Immature natural killer cell (primary cell): ENCODE measurements around the gene KAT5. TPM values are rescaled to one million over a fixed set of nuclear protein-coding genes. Genes with fewer than 3 reads are reported as not detected.
A peak's percentile ranks its signal among the peaks of the same experiment; 100 is the strongest.
"Not testable (repeated sequence)": the region's sequence is repeated elsewhere in the genome, so short reads cannot be mapped to it uniquely, and the experiment has no call there.

Experiments
- DNase-seq, 3 donors: peaks; one replicate each; pipeline ENCODE4 v3.0.0; 2022; ENCODE audit warnings: mixed read lengths in 1 of 3
- H3K27ac Mint-ChIP-seq, 6 donors: one replicate each; pipeline ENCODE4 v1.8.0; 2020; ENCODE audit warnings: mixed read lengths in 6 of 6, mild to moderate bottlenecking in 5 of 6, inconsistent platforms in 4 of 6, moderate library complexity in 3 of 6
- H3K27me3 Mint-ChIP-seq, 3 donors: one replicate each; pipeline ENCODE4 v1.8.0; 2020 to 2021; ENCODE audit warnings: low read depth in 3 of 3, mild to moderate bottlenecking in 3 of 3, mixed read lengths in 3 of 3, moderate library complexity in 3 of 3, inconsistent platforms in 1 of 3
- H3K36me3 Mint-ChIP-seq, 3 donors: one replicate each; pipeline ENCODE4 v1.8.0; 2020; ENCODE audit warnings: mixed read lengths in 3 of 3, inconsistent platforms in 2 of 3, mild to moderate bottlenecking in 2 of 3
- H3K4me1 Mint-ChIP-seq, 2 donors: one replicate each; pipeline ENCODE4 v1.8.0; 2020; ENCODE audit warnings: inconsistent platforms in 2 of 2, mild to moderate bottlenecking in 2 of 2, mixed read lengths in 2 of 2, moderate library complexity in 1 of 2
- H3K4me3 Mint-ChIP-seq, 5 donors: one replicate each; pipeline ENCODE4 v1.8.0; 2020; ENCODE audit warnings: mild to moderate bottlenecking in 5 of 5, mixed read lengths in 5 of 5, inconsistent platforms in 3 of 5, moderate library complexity in 3 of 5
- H3K9me3 Mint-ChIP-seq, 6 donors: one replicate each; pipeline ENCODE4 v1.8.0; 2020; ENCODE audit warnings: mild to moderate bottlenecking in 6 of 6, mixed read lengths in 6 of 6, inconsistent platforms in 4 of 6, moderate library complexity in 3 of 6
- polyA plus RNA-seq, 3 donors: library from polyadenylated mRNA; unstranded; fragments of 300-500 nt; fragmentation: Illumina TruSeq; gene quantifications; one replicate each; pipeline ENCODE4 v1.2.3, GENCODE V29; 2021

Gene KAT5
- polyA plus RNA-seq, 3 donors from 2014 or later, result 41.8 to 49.4 (median 47.7) TPM

- Mint-ChIP-seq H3K9me3 (no peaks in the 10 kb centered on the region), H3K4me1 (peaks cover 33 to 41% of the 10 kb centered on the region in 2 donors), H3K36me3 (peaks cover 12 to 33% (median 13%) of the 10 kb centered on the region in 3 donors), H3K27me3 (peaks cover 9 to 21% (median 10%) of the 10 kb centered on the region in 3 donors), H3K27ac (peak overlapping the region in 4 of 6 donors; percentile 40 to 79 (median 68)), H3K4me3 (peak overlapping the region in 2 of 5 donors; percentile 12 to 14)
- no peak for DNase-seq
Observed at GRCh38 chr11:65714433-65714832, 2.4 kb downstream of the KAT5 start.

GRCh38 chr11:65716302-65716701 lies 4.2 kb downstream of the KAT5 start:
- Mint-ChIP-seq H3K4me1 (peaks cover 44 to 49% of the 10 kb centered on the region in 2 donors), H3K27me3 (peaks cover 9 to 25% (median 10%) of the 10 kb centered on the region in 3 donors), H3K36me3 (peaks cover 12 to 33% (median 13%) of the 10 kb centered on the region in 3 donors), H3K27ac (peak overlapping the region in 3 of 6 donors; percentile 31 to 61 (median 39)), H3K9me3 (no peaks in the 10 kb centered on the region), H3K4me3 (peak overlapping the region in 1 of 5 donors; percentile 29)
- DNase-seq, result no peak

- no peak for DNase-seq
- H3K36me3 Mint-ChIP-seq, result peaks cover 12 to 33% (median 13%) of the 10 kb centered on the region in 3 donors
- no peaks in the 10 kb centered on the region for H3K9me3 Mint-ChIP-seq
- H3K4me3 Mint-ChIP-seq, result peak overlapping the region in 1 of 5 donors; percentile 30
- peak overlapping the region in 2 of 6 donors; percentile 23 to 39 for H3K27ac Mint-ChIP-seq
- peaks cover 5 to 19% (median 7%) of the 10 kb centered on the region in 3 donors for H3K27me3 Mint-ChIP-seq
- peaks cover 39 to 45% of the 10 kb centered on the region in 2 donors for H3K4me1 Mint-ChIP-seq
Observed at GRCh38 chr11:65716774-65717405, 4.8 kb downstream of the KAT5 start.

GRCh38 chr11:65717906-65718305 lies 5.9 kb downstream of the KAT5 start:
- no peak overlapping the region for H3K27ac Mint-ChIP-seq
- H3K27me3 Mint-ChIP-seq, result peaks cover 0 to 14% (median 2%) of the 10 kb centered on the region in 3 donors
- H3K36me3 Mint-ChIP-seq, result peaks cover 12 to 33% (median 13%) of the 10 kb centered on the region in 3 donors
- H3K9me3 Mint-ChIP-seq, result no peaks in the 10 kb centered on the region
- DNase-seq, result no peak
- peak overlapping the region in 2 of 5 donors; percentile 19 to 29 for H3K4me3 Mint-ChIP-seq
- H3K4me1 Mint-ChIP-seq, result peaks cover 30 to 38% of the 10 kb centered on the region in 2 donors

- Mint-ChIP-seq H3K4me3 (peak overlapping the region; percentile 42 to 92 (median 89)), H3K27me3 (peaks cover 0 to 14% (median 2%) of the 10 kb centered on the region in 3 donors), H3K9me3 (no peaks in the 10 kb centered on the region), H3K36me3 (peaks cover 12 to 32% (median 13%) of the 10 kb centered on the region in 3 donors), H3K27ac (peak overlapping the region in 2 of 6 donors; percentile 49 to 86), H3K4me1 (peaks cover 30 to 36% of the 10 kb centered on the region in 2 donors)
- DNase-seq, result no peak
Observed at GRCh38 chr11:65718531-65718930, 6.5 kb downstream of the KAT5 start.

- Mint-ChIP-seq H3K4me3 (peak overlapping the region; percentile 42 to 92 (median 89)), H3K4me1 (peaks cover 30 to 33% of the 10 kb centered on the region in 2 donors), H3K36me3 (peaks cover 12 to 29% (median 13%) of the 10 kb centered on the region in 3 donors), H3K27ac (peak overlapping the region in 3 of 6 donors; percentile 8 to 86 (median 39)), H3K9me3 (no peaks in the 10 kb centered on the region), H3K27me3 (peaks cover 0 to 14% (median 0%) of the 10 kb centered on the region in 3 donors)
- no peak for DNase-seq
Observed at GRCh38 chr11:65718964-65719492, 7.0 kb downstream of the KAT5 start.

- Mint-ChIP-seq H3K9me3 (no peaks in the 10 kb centered on the region), H3K27ac (peak overlapping the region; percentile 71 to 88 (median 86)), H3K4me3 (peak overlapping the region; percentile 87 to 92 (median 89)), H3K27me3 (peaks cover 0 to 12% (median 0%) of the 10 kb centered on the region in 3 donors), H3K36me3 (peaks cover 7 to 24% (median 8%) of the 10 kb centered on the region in 3 donors), H3K4me1 (peaks cover 30% of the 10 kb centered on the region in 2 donors)
- DNase-seq, result no peak
Observed at GRCh38 chr11:65719871-65720210, 7.8 kb downstream of the KAT5 start.

GRCh38 chr11:65720211-65720934 lies 8.3 kb downstream of the KAT5 start, which contains the start of gene RNASEH2C:
TSS of gene RNASEH2C (minus strand) at chr11:65720798. CDS start at chr11:65720758, 40 bp downstream.
- Mint-ChIP-seq H3K27ac (peak within 1 kb of the TSS; percentile 74 to 90 (median 86)), H3K4me3 (peak within 1 kb of the TSS; percentile 87 to 92 (median 89)), H3K36me3 (peaks cover 3 to 19% (median 4%) of the 10 kb centered on the region in 3 donors), H3K27me3 (peaks cover 0 to 10% (median 0%) of the 10 kb centered on the region in 3 donors), H3K9me3 (no peaks in the 10 kb centered on the region), H3K4me1 (peaks cover 30% of the 10 kb centered on the region in 2 donors)
- peak; percentile 72 to 74 (median 74) for DNase-seq

- H3K4me3 Mint-ChIP-seq, result peak overlapping the region in 3 of 5 donors; percentile 12 to 49 (median 42)
- H3K4me1 Mint-ChIP-seq, result peaks cover 25 to 29% of the 10 kb centered on the region in 2 donors
- no peak overlapping the region for H3K27ac Mint-ChIP-seq
- H3K27me3 Mint-ChIP-seq, result peaks cover 0 to 10% (median 2%) of the 10 kb centered on the region in 3 donors
- no peaks in the 10 kb centered on the region for H3K9me3 Mint-ChIP-seq
- DNase-seq, result no peak
- H3K36me3 Mint-ChIP-seq, result peaks cover 0 to 11% (median 4%) of the 10 kb centered on the region in 3 donors
Observed at GRCh38 chr11:65722261-65722660, 10.2 kb downstream of the KAT5 start.

GRCh38 chr11:65726660-65727059 lies 14.6 kb downstream of the KAT5 start:
- Mint-ChIP-seq H3K4me1 (no peaks in the 10 kb centered on the region), H3K27ac (no peak overlapping the region), H3K27me3 (peaks cover 0 to 5% (median 0%) of the 10 kb centered on the region in 3 donors), H3K9me3 (no peaks in the 10 kb centered on the region), H3K36me3 (no peaks in the 10 kb centered on the region), H3K4me3 (no peak overlapping the region)
- no peak for DNase-seq

- no peaks in the 10 kb centered on the region for H3K9me3 Mint-ChIP-seq
- no peaks in the 10 kb centered on the region for H3K4me1 Mint-ChIP-seq
- no peak overlapping the region for H3K4me3 Mint-ChIP-seq
- peaks cover under 1 to 8% (median 2%) of the 10 kb centered on the region in 3 donors for H3K27me3 Mint-ChIP-seq
- DNase-seq, result no peak
- H3K36me3 Mint-ChIP-seq, result no peaks in the 10 kb centered on the region
- no peak overlapping the region for H3K27ac Mint-ChIP-seq
Observed at GRCh38 chr11:65727865-65728264, 15.8 kb downstream of the KAT5 start.

- no peaks in the 10 kb centered on the region for H3K4me1 Mint-ChIP-seq
- DNase-seq, result no peak
- H3K27me3 Mint-ChIP-seq, result peaks cover 2 to 17% (median 3%) of the 10 kb centered on the region in 3 donors
- H3K27ac Mint-ChIP-seq, result no peak overlapping the region
- no peaks in the 10 kb centered on the region for H3K36me3 Mint-ChIP-seq
- H3K4me3 Mint-ChIP-seq, result no peak overlapping the region
- no peaks in the 10 kb centered on the region for H3K9me3 Mint-ChIP-seq
Observed at GRCh38 chr11:65730461-65730860, 18.4 kb downstream of the KAT5 start.

- H3K27me3 Mint-ChIP-seq, result peaks cover 2 to 25% (median 10%) of the 10 kb centered on the region in 3 donors
- not testable (repeated sequence) for H3K9me3 Mint-ChIP-seq, H3K36me3 Mint-ChIP-seq
Observed at GRCh38 chr11:65735111-65735510, 23.1 kb downstream of the KAT5 start.

More at GRCh38 chr11:65735111-65735510, 23.1 kb downstream of the KAT5 start:
- DNase-seq, H3K27ac Mint-ChIP-seq, H3K4me3 Mint-ChIP-seq, H3K4me1 Mint-ChIP-seq: not testable (repeated sequence)
